C4-2B (cell line): Measurements from ENCODE around the gene SCUBE2.

Experiments
- ZFX ChIP-seq: fragments of 450-650 bp; IDR thresholded peaks from 2 replicates; pipeline ENCODE4 v1.6.1; 2017
- TF ChIP-seq, protein P1 (sequence below): fragments of 450-650 bp; conservative IDR thresholded peaks from 2 replicates; pipeline ENCODE4 v1.5.1; 2017; ENCODE audit warnings: mild to moderate bottlenecking

DNA sequence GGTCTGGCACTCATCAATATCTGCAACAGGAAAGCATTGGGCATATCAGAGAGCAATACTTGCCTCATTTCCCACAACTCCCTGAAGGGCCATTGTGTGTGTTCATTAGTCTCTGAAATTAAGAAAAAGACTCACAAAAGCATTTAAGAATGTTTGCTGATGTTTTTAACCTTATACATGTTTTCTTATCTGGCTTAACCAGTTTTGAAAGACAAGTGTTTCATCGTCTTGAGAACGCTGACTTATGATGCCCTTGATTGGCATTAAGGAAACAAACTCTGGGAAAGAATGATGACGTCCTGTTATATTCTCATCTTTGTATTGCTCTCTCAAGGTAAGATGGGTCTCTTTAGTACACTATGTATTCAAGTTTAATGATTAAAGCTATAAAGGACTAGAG lies 32.0 kb downstream of the SCUBE2 start:
- TF ChIP-seq, protein P1, sequence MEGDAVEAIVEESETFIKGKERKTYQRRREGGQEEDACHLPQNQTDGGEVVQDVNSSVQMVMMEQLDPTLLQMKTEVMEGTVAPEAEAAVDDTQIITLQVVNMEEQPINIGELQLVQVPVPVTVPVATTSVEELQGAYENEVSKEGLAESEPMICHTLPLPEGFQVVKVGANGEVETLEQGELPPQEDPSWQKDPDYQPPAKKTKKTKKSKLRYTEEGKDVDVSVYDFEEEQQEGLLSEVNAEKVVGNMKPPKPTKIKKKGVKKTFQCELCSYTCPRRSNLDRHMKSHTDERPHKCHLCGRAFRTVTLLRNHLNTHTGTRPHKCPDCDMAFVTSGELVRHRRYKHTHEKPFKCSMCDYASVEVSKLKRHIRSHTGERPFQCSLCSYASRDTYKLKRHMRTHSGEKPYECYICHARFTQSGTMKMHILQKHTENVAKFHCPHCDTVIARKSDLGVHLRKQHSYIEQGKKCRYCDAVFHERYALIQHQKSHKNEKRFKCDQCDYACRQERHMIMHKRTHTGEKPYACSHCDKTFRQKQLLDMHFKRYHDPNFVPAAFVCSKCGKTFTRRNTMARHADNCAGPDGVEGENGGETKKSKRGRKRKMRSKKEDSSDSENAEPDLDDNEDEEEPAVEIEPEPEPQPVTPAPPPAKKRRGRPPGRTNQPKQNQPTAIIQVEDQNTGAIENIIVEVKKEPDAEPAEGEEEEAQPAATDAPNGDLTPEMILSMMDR = no peak
- TF ChIP-seq ZFX = no peak
